Measurements from ENCODE around the gene ETV3. TPM values are rescaled to one million over a fixed set of nuclear protein-coding genes. Genes with fewer than 3 reads are reported as not detected.

ETV3 gene
- total RNA-seq, 1 experiment from 2014 or later, result 13.8 TPM

Other genes with a start within 250 kb of the ETV3 start
- 0.27 and 0.29 TPM in 2 replicates for gene PEAR1, start 244.7 kb downstream of the ETV3 start, total RNA-seq (2014; rRNA removed; shearing (Covaris generic))
- gene LRRC71, start 217.8 kb downstream of the ETV3 start, total RNA-seq (2014; rRNA removed; shearing (Covaris generic)), result not detected in 2 replicates
- gene ARHGEF11, start 92.7 kb downstream of the ETV3 start, total RNA-seq (2014; rRNA removed; shearing (Covaris generic)), result 32.0 and 36.8 TPM in 2 replicates
- gene ETV3L, start 38.6 kb downstream of the ETV3 start, total RNA-seq (2014; rRNA removed; shearing (Covaris generic)), result not detected in 2 replicates